Fibroblast of mammary gland (primary cell): ENCODE data around the gene FHOD1.
A peak's percentile ranks its signal among the peaks of the same experiment; 100 is the strongest.

Experiments
- DNase-seq: peaks from one replicate; pipeline ENCODE4 v3.0.0-alpha.2; 2010; ENCODE audit warnings: low read depth
- H3K4me3 ChIP-seq: 2 replicates; pipeline ENCODE4 v1.5.1; 2011; ENCODE audit warnings: low read depth, mild to moderate bottlenecking, low read length, moderate library complexity; ENCODE audit not compliant: control insufficient read depth
- CTCF ChIP-seq: conservative IDR thresholded peaks from 2 replicates; pipeline ENCODE4 v1.5.1; 2011; ENCODE audit warnings: low read depth, low read length, inconsistent platforms; ENCODE audit not compliant: control insufficient read depth, insufficient read depth

FHOD1 gene

GRCh38 chr16:67212766-67213165 lies 34.5 kb downstream of the FHOD1 start:
- no peak for TF ChIP-seq CTCF
- no peak overlapping the region for H3K4me3 ChIP-seq
- no peak for DNase-seq

- no peak for TF ChIP-seq CTCF
- DNase-seq: no peak
- no peak overlapping the region for H3K4me3 ChIP-seq
These were observed 35.6 kb downstream of the FHOD1 start for GRCh38 chr16:67211674-67212073.

GRCh38 chr16:67210069-67210937 lies 37.0 kb downstream of the FHOD1 start:
- H3K4me3 ChIP-seq: no peak overlapping the region
- TF ChIP-seq CTCF: no peak
- DNase-seq: no peak

GRCh38 chr16:67209565-67209964 lies 37.7 kb downstream of the FHOD1 start:
- DNase-seq: no peak
- H3K4me3 ChIP-seq: no peak overlapping the region
- no peak for TF ChIP-seq CTCF

GRCh38 chr16:67208154-67208896 lies 39.0 kb downstream of the FHOD1 start:
- TF ChIP-seq CTCF: no peak
- DNase-seq: no peak
- H3K4me3 ChIP-seq: no peak overlapping the region

- peak; percentile 46 for DNase-seq
- no peak overlapping the region for H3K4me3 ChIP-seq
- no peak for TF ChIP-seq CTCF
These were observed 39.8 kb downstream of the FHOD1 start for GRCh38 chr16:67207249-67208091.
